Measurements from ENCODE around the gene HTR5A.

DNA sequence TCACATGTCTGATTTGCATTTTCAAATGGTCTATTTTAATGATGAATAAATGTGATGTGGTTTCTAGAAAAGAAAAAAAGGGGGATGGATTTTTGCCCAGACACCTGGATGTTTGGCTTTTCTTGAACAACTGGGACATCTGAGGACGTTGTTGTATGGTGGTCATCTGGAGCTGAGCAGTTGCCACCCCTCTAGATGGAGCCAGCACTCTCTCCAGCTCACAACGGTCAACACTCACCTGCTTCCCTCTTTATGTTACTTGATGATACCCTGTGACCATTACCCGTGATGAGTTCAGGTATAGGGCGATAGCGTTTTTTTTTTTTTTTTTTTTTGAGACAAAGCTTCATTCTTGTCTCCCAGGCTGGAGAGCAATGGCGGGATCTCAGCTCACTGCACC is 37.1 kb upstream of the HTR5A start:
- TF ChIP-seq, protein P1, sequence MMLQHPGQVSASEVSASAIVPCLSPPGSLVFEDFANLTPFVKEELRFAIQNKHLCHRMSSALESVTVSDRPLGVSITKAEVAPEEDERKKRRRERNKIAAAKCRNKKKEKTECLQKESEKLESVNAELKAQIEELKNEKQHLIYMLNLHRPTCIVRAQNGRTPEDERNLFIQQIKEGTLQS (CRISPR knock-in tag; IDR thresholded peaks at IDR 0.05): no peak
- TF ChIP-seq GTF2F1 (IDR thresholded peaks at IDR 0.05; ENCODE audit: low read length) (no peak), CTCF (CRISPR knock-in tag; IDR thresholded peaks at IDR 0.05) (no peak), ZNF660 (CRISPR knock-in tag; IDR thresholded peaks at IDR 0.05; ENCODE audit: borderline replicate concordance, low read depth) (no peak), POLR2AphosphoS5 (IDR thresholded peaks at IDR 0.05; ENCODE audit: low read depth, low read length) (no peak), ZNF788 (CRISPR knock-in tag; IDR thresholded peaks at IDR 0.05; ENCODE audit: borderline replicate concordance) (no peak), CENPBD1 (CRISPR knock-in tag; IDR thresholded peaks at IDR 0.05; ENCODE audit: borderline replicate concordance, low read depth) (no peak), MLX (CRISPR knock-in tag; IDR thresholded peaks at IDR 0.05) (no peak)
- TF ChIP-seq, protein P2, sequence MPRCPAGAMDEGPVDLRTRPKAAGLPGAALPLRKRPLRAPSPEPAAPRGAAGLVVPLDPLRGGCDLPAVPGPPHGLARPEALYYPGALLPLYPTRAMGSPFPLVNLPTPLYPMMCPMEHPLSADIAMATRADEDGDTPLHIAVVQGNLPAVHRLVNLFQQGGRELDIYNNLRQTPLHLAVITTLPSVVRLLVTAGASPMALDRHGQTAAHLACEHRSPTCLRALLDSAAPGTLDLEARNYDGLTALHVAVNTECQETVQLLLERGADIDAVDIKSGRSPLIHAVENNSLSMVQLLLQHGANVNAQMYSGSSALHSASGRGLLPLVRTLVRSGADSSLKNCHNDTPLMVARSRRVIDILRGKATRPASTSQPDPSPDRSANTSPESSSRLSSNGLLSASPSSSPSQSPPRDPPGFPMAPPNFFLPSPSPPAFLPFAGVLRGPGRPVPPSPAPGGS (CRISPR knock-in tag; IDR thresholded peaks at IDR 0.05): no peak
- TF ChIP-seq, protein P3, sequence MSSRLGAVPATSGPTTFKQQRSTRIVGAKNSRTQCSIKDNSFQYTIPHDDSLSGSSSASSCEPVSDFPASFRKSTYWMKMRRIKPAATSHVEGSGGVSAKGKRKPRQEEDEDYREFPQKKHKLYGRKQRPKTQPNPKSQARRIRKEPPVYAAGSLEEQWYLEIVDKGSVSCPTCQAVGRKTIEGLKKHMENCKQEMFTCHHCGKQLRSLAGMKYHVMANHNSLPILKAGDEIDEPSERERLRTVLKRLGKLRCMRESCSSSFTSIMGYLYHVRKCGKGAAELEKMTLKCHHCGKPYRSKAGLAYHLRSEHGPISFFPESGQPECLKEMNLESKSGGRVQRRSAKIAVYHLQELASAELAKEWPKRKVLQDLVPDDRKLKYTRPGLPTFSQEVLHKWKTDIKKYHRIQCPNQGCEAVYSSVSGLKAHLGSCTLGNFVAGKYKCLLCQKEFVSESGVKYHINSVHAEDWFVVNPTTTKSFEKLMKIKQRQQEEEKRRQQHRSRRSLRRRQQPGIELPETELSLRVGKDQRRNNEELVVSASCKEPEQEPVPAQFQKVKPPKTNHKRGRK (CRISPR knock-in tag; IDR thresholded peaks at IDR 0.05): no peak
- TF ChIP-seq, protein P4, sequence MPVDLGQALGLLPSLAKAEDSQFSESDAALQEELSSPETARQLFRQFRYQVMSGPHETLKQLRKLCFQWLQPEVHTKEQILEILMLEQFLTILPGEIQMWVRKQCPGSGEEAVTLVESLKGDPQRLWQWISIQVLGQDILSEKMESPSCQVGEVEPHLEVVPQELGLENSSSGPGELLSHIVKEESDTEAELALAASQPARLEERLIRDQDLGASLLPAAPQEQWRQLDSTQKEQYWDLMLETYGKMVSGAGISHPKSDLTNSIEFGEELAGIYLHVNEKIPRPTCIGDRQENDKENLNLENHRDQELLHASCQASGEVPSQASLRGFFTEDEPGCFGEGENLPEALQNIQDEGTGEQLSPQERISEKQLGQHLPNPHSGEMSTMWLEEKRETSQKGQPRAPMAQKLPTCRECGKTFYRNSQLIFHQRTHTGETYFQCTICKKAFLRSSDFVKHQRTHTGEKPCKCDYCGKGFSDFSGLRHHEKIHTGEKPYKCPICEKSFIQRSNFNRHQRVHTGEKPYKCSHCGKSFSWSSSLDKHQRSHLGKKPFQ (CRISPR knock-in tag; IDR thresholded peaks at IDR 0.05; ENCODE audit: insufficient replicate concordance): no peak
